Esophagus muscularis mucosa (tissue), 4 donors: ENCODE measurements around the gene EIF5AL1. TPM values are rescaled to one million over a fixed set of nuclear protein-coding genes. Genes with fewer than 3 reads are reported as not detected.

Experiments
- DNase-seq: peaks from one replicate; pipeline ENCODE4 v3.0.0-alpha.2; 2017; ENCODE audit errors: extremely low spot score
- H3K27ac ChIP-seq, 4 donors: fragments of 200-600 bp; sonication (generic); replicated peaks in 1 of 4; 1 replicate in 3 of 4; 2 replicates in 1 of 4; pipeline ENCODE4 v1.5.1; 2016 to 2019; ENCODE audit warnings: mild to moderate bottlenecking in 1 of 4
- H3K27me3 ChIP-seq, 4 donors: fragments of 200-600 bp; sonication (generic); one replicate each; pipeline versions ENCODE4 v1.5.1 to v1.6.0; 2016 to 2019
- H3K36me3 ChIP-seq, 4 donors: fragments of 200-600 bp; sonication (generic); one replicate each; pipeline ENCODE4 v1.5.1; 2016 to 2019
- H3K4me1 ChIP-seq, 4 donors: fragments of 200-600 bp; sonication (generic); one replicate each; pipeline ENCODE4 v1.5.1; 2016 to 2019
- H3K4me3 ChIP-seq, 4 donors: fragments of 200-600 bp; sonication (generic); 1 replicate in 2 of 4; 2 replicates in 2 of 4; pipeline ENCODE4 v1.5.1; 2016 to 2019; ENCODE audit warnings: mild to moderate bottlenecking in 4 of 4, moderate library complexity in 1 of 4
- H3K9me3 ChIP-seq, 4 donors: fragments of 200-600 bp; sonication (generic); 1 replicate in 3 of 4; 2 replicates in 1 of 4; pipeline ENCODE4 v1.5.1; 2016 to 2019
- CTCF ChIP-seq, 3 experiments: fragments of 200-600 bp in 2 of 3; fragments of 450-650 bp in 1 of 3; sonication (generic) in 2 of 3; IDR thresholded peaks; one replicate each; pipeline ENCODE4 v1.5.1; 2017 to 2019; ENCODE audit warnings: antibody characterized with exemption in 3 of 3, mild to moderate bottlenecking in 2 of 3, moderate library complexity in 1 of 3
- EP300 ChIP-seq: sonication (generic); formaldehyde crosslinking; IDR thresholded peaks from one replicate; pipeline ENCODE4 v1.6.1; 2017; ENCODE audit warnings: antibody characterized with exemption
- POLR2A ChIP-seq: fragments of 450-650 bp; IDR thresholded peaks from one replicate; pipeline ENCODE4 v1.6.1; 2017; ENCODE audit warnings: antibody characterized with exemption, moderate library complexity, mild to moderate bottlenecking, low read depth
- POLR2AphosphoS5 ChIP-seq, 2 donors: sonication (generic); formaldehyde crosslinking; IDR thresholded peaks; one replicate each; pipeline ENCODE4 v1.6.1; 2017; ENCODE audit warnings: antibody characterized with exemption in 2 of 2
- WGBS: methylation state at CpG from one replicate; pipeline ENCODE4 v1.1.5; 2018; 5-methylcytosine and 5-hydroxymethylcytosine counted together
- intact Hi-C: fragments of 100-400 bp; cut with DNase I; formaldehyde crosslinking; loops from one replicate; pipeline ENCODE4 v1.15.1; 2023
- total RNA-seq, 4 donors: library from RNA; depleted of rRNA; stranded (reverse); fragments of >200 nt; gene quantifications; one replicate each; pipeline versions ENCODE4 v1.1.0 to v1.2.1, GENCODE V29; 2016

Gene EIF5AL1
- total RNA-seq, 4 donors from 2014 or later, result 0.11 to 0.42 (median 0.17) TPM; not detected in 1

- WGBS, result 27% methylated on average over 5 of the region's 5 CpGs
- peak; percentile 35 to 50 for TF ChIP-seq POLR2AphosphoS5 (IDR thresholded peaks at IDR 0.05)
- TF ChIP-seq CTCF (IDR thresholded peaks at IDR 0.05), result no peak
- Histone ChIP-seq H3K4me3 (no peak overlapping the region), H3K27ac (no peak overlapping the region), H3K27me3 (no peaks in the 10 kb centered on the region), H3K36me3 (no peaks in the 10 kb centered on the region), H3K4me1 (peaks cover 3 to 22% (median 15%) of the 10 kb centered on the region in 4 donors), H3K9me3 (no peaks in the 10 kb centered on the region)
- DNase-seq, result no peak
- intact Hi-C loops, result no loop called here
Observed at GRCh38 chr10:79472951-79473350, 39.4 kb upstream of the EIF5AL1 start.

GRCh38 chr10:79473496-79474095, 38.7 kb upstream of the EIF5AL1 start:
- Histone ChIP-seq H3K27ac (no peak overlapping the region), H3K9me3 (no peaks in the 10 kb centered on the region), H3K4me1 (peaks cover 0 to 16% (median 11%) of the 10 kb centered on the region in 4 donors), H3K36me3 (no peaks in the 10 kb centered on the region), H3K27me3 (no peaks in the 10 kb centered on the region), H3K4me3 (no peak overlapping the region)
- intact Hi-C loops, result no loop called here
- DNase-seq, result no peak
- WGBS, result 91% methylated on average over 5 of the region's 5 CpGs
- TF ChIP-seq POLR2A, result no peak
- TF ChIP-seq EP300, result no peak
- TF ChIP-seq POLR2AphosphoS5 (IDR thresholded peaks at IDR 0.05), result no peak
- no peak for TF ChIP-seq CTCF (IDR thresholded peaks at IDR 0.05)

- intact Hi-C loops, result no loop called here
- no peaks in the 10 kb centered on the region for H3K36me3 ChIP-seq
- DNase-seq, result no peak
- H3K9me3 ChIP-seq, result no peaks in the 10 kb centered on the region
- no peak overlapping the region for H3K27ac ChIP-seq
- no peak for TF ChIP-seq CTCF (IDR thresholded peaks at IDR 0.05)
- TF ChIP-seq POLR2AphosphoS5 (IDR thresholded peaks at IDR 0.05), result no peak
- no peak for TF ChIP-seq POLR2A
- TF ChIP-seq EP300, result no peak
- 98% methylated on average over 7 of the region's 7 CpGs for WGBS
- peaks cover 0 to 13% (median 10%) of the 10 kb centered on the region in 4 donors for H3K4me1 ChIP-seq
- H3K27me3 ChIP-seq, result no peaks in the 10 kb centered on the region
- H3K4me3 ChIP-seq, result no peak overlapping the region
Observed at GRCh38 chr10:79475119-79475653, 37.1 kb upstream of the EIF5AL1 start.

- WGBS, result 92% methylated on average over 3 of the region's 3 CpGs
- H3K27me3 ChIP-seq, result no peaks in the 10 kb centered on the region
- H3K4me1 ChIP-seq, result peaks cover 0 to 13% (median 10%) of the 10 kb centered on the region in 4 donors
- H3K27ac ChIP-seq, result no peak overlapping the region
- no peaks in the 10 kb centered on the region for H3K36me3 ChIP-seq
- DNase-seq, result no peak
- TF ChIP-seq POLR2AphosphoS5 (IDR thresholded peaks at IDR 0.05) (no peak), CTCF (IDR thresholded peaks at IDR 0.05) (no peak), EP300 (no peak), POLR2A (no peak)
- H3K9me3 ChIP-seq, result no peaks in the 10 kb centered on the region
- intact Hi-C loops, result no loop called here
- no peak overlapping the region for H3K4me3 ChIP-seq
Observed at GRCh38 chr10:79475877-79476276, 36.5 kb upstream of the EIF5AL1 start.

- H3K27me3 ChIP-seq, result no peaks in the 10 kb centered on the region
- TF ChIP-seq EP300, result no peak
- no peak for TF ChIP-seq POLR2A
- no peak for TF ChIP-seq POLR2AphosphoS5 (IDR thresholded peaks at IDR 0.05)
- TF ChIP-seq CTCF (IDR thresholded peaks at IDR 0.05), result no peak
- no peaks in the 10 kb centered on the region for H3K36me3 ChIP-seq
- H3K4me1 ChIP-seq, result peaks cover 0 to 13% (median 10%) of the 10 kb centered on the region in 4 donors
- no peaks in the 10 kb centered on the region for H3K9me3 ChIP-seq
- no peak overlapping the region for H3K27ac ChIP-seq
- DNase-seq, result no peak
- intact Hi-C loops, result no loop called here
- no peak overlapping the region for H3K4me3 ChIP-seq
Observed at GRCh38 chr10:79476645-79477044, 35.7 kb upstream of the EIF5AL1 start.
